Skeletal muscle satellite cell (primary cell): ENCODE results near the gene SRPK3.

Experiments
- H3K27me3 ChIP-seq: 2 replicates; pipeline ENCODE4 v1.7.0; 2013; ENCODE audit warnings: low read length; ENCODE audit not compliant: control insufficient read depth, insufficient read depth
- H3K36me3 ChIP-seq: 2 replicates; pipeline ENCODE4 v1.7.0; 2013; ENCODE audit warnings: mild to moderate bottlenecking, control low read depth, low read length; ENCODE audit not compliant: insufficient read depth
- H3K4me1 ChIP-seq: 2 replicates; pipeline ENCODE4 v1.7.0; 2013; ENCODE audit warnings: low read length; ENCODE audit not compliant: control insufficient read depth, insufficient read depth
- H3K4me2 ChIP-seq: 2 replicates; pipeline ENCODE4 v1.7.0; 2013; ENCODE audit warnings: mild to moderate bottlenecking, low read length
- H3K4me3 ChIP-seq: 2 replicates; pipeline ENCODE4 v1.7.0; 2013; ENCODE audit warnings: low read length
- H3K9ac ChIP-seq: 2 replicates; pipeline ENCODE4 v1.7.0; 2013; ENCODE audit warnings: mild to moderate bottlenecking, low read depth, low read length, moderate library complexity
- H3K9me3 ChIP-seq: replicated peaks from 2 replicates; pipeline ENCODE4 v1.7.0; 2013; ENCODE audit warnings: mild to moderate bottlenecking, control low read depth, low read length

Gene SRPK3

GRCh38 chrX:153797415-153798015, 16.7 kb downstream of the SRPK3 start:
- no peak overlapping the region for H3K4me3 ChIP-seq
- no peaks in the 10 kb centered on the region for H3K9me3 ChIP-seq
- no peak overlapping the region for H3K9ac ChIP-seq
- peaks cover 14% of the 10 kb centered on the region for H3K36me3 ChIP-seq
- H3K4me2 ChIP-seq, result no peak overlapping the region
- no peaks in the 10 kb centered on the region for H3K27me3 ChIP-seq
- peaks cover 15% of the 10 kb centered on the region for H3K4me1 ChIP-seq

- no peaks in the 10 kb centered on the region for H3K27me3 ChIP-seq
- peaks cover 14% of the 10 kb centered on the region for H3K36me3 ChIP-seq
- H3K4me1 ChIP-seq, result peaks cover 8% of the 10 kb centered on the region
- no peak overlapping the region for H3K4me2 ChIP-seq
- no peaks in the 10 kb centered on the region for H3K9me3 ChIP-seq
- H3K9ac ChIP-seq, result no peak overlapping the region
- no peak overlapping the region for H3K4me3 ChIP-seq
These were observed 18.5 kb downstream of the SRPK3 start for GRCh38 chrX:153799326-153799725.

GRCh38 chrX:153800177-153800722, 19.4 kb downstream of the SRPK3 start:
- Histone ChIP-seq H3K4me3 (no peak overlapping the region), H3K4me1 (peaks cover 8% of the 10 kb centered on the region), H3K36me3 (peaks cover 14% of the 10 kb centered on the region), H3K9me3 (no peaks in the 10 kb centered on the region), H3K4me2 (no peak overlapping the region), H3K27me3 (no peaks in the 10 kb centered on the region), H3K9ac (no peak overlapping the region)

- no peak overlapping the region for H3K4me3 ChIP-seq
- no peak overlapping the region for H3K9ac ChIP-seq
- H3K4me2 ChIP-seq, result no peak overlapping the region
- peaks cover 14% of the 10 kb centered on the region for H3K36me3 ChIP-seq
- peaks cover 5% of the 10 kb centered on the region for H3K4me1 ChIP-seq
- H3K9me3 ChIP-seq, result no peaks in the 10 kb centered on the region
- H3K27me3 ChIP-seq, result no peaks in the 10 kb centered on the region
These were observed 19.9 kb downstream of the SRPK3 start for GRCh38 chrX:153800746-153801145.

- Histone ChIP-seq H3K36me3 (peaks cover 14% of the 10 kb centered on the region), H3K4me3 (no peak overlapping the region), H3K27me3 (no peaks in the 10 kb centered on the region), H3K4me2 (no peak overlapping the region), H3K4me1 (no peaks in the 10 kb centered on the region), H3K9ac (no peak overlapping the region), H3K9me3 (no peaks in the 10 kb centered on the region)
These were observed 20.8 kb downstream of the SRPK3 start for GRCh38 chrX:153801669-153802068.

GRCh38 chrX:153802513-153803045, 21.7 kb downstream of the SRPK3 start:
- H3K9ac ChIP-seq, result no peak overlapping the region
- no peaks in the 10 kb centered on the region for H3K9me3 ChIP-seq
- H3K4me1 ChIP-seq, result no peaks in the 10 kb centered on the region
- no peak overlapping the region for H3K4me2 ChIP-seq
- H3K27me3 ChIP-seq, result no peaks in the 10 kb centered on the region
- H3K4me3 ChIP-seq, result no peak overlapping the region
- H3K36me3 ChIP-seq, result peaks cover 6% of the 10 kb centered on the region

GRCh38 chrX:153803211-153804099, 22.6 kb downstream of the SRPK3 start:
- Histone ChIP-seq H3K27me3 (no peaks in the 10 kb centered on the region), H3K36me3 (peaks cover under 1% of the 10 kb centered on the region), H3K9ac (no peak overlapping the region), H3K4me1 (no peaks in the 10 kb centered on the region), H3K4me3 (no peak overlapping the region), H3K4me2 (no peak overlapping the region), H3K9me3 (no peaks in the 10 kb centered on the region)

GRCh38 chrX:153804100-153804595, 23.3 kb downstream of the SRPK3 start:
- H3K9ac ChIP-seq, result no peak overlapping the region
- H3K36me3 ChIP-seq, result no peaks in the 10 kb centered on the region
- H3K27me3 ChIP-seq, result no peaks in the 10 kb centered on the region
- no peaks in the 10 kb centered on the region for H3K4me1 ChIP-seq
- no peak overlapping the region for H3K4me2 ChIP-seq
- H3K9me3 ChIP-seq, result no peaks in the 10 kb centered on the region
- H3K4me3 ChIP-seq, result no peak overlapping the region

- H3K9me3 ChIP-seq, result no peaks in the 10 kb centered on the region
- H3K9ac ChIP-seq, result no peak overlapping the region
- no peaks in the 10 kb centered on the region for H3K36me3 ChIP-seq
- no peaks in the 10 kb centered on the region for H3K4me1 ChIP-seq
- H3K4me3 ChIP-seq, result no peak overlapping the region
- no peaks in the 10 kb centered on the region for H3K27me3 ChIP-seq
- no peak overlapping the region for H3K4me2 ChIP-seq
These were observed 23.8 kb downstream of the SRPK3 start for GRCh38 chrX:153804621-153805020.

- H3K36me3 ChIP-seq, result no peaks in the 10 kb centered on the region
- no peaks in the 10 kb centered on the region for H3K4me1 ChIP-seq
- H3K9me3 ChIP-seq, result no peaks in the 10 kb centered on the region
- no peak overlapping the region for H3K4me2 ChIP-seq
- H3K27me3 ChIP-seq, result no peaks in the 10 kb centered on the region
- no peak overlapping the region for H3K4me3 ChIP-seq
- H3K9ac ChIP-seq, result no peak overlapping the region
These were observed 24.6 kb downstream of the SRPK3 start for GRCh38 chrX:153805436-153805835.

- Histone ChIP-seq H3K4me2 (no peak overlapping the region), H3K27me3 (no peaks in the 10 kb centered on the region), H3K9ac (no peak overlapping the region), H3K4me1 (no peaks in the 10 kb centered on the region), H3K4me3 (no peak overlapping the region), H3K36me3 (no peaks in the 10 kb centered on the region), H3K9me3 (no peaks in the 10 kb centered on the region)
These were observed 26.2 kb downstream of the SRPK3 start for GRCh38 chrX:153806999-153807575.
